Cerebellar nuclear complex (tissue), 1 donor: ENCODE measurements around the gene AFF3.
"Not testable (repeated sequence)": the region's sequence is repeated elsewhere in the genome, so short reads cannot be mapped to it uniquely, and the experiment has no call there.

ENCODE experiments used
- DNase-seq, 2 experiments: peaks; one replicate each; lab custom pipeline; 2025; lab: John Stamatoyannopoulos, UW

AFF3 gene, protein sequence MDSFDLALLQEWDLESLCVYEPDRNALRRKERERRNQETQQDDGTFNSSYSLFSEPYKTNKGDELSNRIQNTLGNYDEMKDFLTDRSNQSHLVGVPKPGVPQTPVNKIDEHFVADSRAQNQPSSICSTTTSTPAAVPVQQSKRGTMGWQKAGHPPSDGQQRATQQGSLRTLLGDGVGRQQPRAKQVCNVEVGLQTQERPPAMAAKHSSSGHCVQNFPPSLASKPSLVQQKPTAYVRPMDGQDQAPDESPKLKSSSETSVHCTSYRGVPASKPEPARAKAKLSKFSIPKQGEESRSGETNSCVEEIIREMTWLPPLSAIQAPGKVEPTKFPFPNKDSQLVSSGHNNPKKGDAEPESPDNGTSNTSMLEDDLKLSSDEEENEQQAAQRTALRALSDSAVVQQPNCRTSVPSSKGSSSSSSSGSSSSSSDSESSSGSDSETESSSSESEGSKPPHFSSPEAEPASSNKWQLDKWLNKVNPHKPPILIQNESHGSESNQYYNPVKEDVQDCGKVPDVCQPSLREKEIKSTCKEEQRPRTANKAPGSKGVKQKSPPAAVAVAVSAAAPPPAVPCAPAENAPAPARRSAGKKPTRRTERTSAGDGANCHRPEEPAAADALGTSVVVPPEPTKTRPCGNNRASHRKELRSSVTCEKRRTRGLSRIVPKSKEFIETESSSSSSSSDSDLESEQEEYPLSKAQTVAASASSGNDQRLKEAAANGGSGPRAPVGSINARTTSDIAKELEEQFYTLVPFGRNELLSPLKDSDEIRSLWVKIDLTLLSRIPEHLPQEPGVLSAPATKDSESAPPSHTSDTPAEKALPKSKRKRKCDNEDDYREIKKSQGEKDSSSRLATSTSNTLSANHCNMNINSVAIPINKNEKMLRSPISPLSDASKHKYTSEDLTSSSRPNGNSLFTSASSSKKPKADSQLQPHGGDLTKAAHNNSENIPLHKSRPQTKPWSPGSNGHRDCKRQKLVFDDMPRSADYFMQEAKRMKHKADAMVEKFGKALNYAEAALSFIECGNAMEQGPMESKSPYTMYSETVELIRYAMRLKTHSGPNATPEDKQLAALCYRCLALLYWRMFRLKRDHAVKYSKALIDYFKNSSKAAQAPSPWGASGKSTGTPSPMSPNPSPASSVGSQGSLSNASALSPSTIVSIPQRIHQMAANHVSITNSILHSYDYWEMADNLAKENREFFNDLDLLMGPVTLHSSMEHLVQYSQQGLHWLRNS (N-terminal part only)

DNA sequence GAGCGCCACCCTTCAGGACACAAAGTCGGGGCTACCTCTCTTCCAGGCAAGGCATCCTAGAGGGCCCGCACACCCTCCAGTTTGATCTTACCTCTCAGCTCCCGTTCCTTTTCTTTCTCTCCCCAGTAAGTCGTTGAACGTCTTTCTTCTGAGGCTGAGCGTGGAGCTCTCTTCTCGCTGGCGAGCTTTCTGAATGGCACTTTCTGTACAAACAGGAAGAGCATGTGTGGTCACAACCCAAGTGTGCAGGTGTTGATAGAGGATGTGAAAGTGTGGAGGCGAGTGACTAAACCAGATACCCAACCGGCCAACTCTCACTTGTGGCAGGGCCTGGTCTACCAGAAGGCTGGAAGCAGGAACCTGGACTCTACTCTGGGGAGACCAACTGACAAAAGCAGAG lies at the start of gene AFF3:
Gene AFF3 (minus strand): TSS at position 198 of the 400 bp plus-strand sequence. CDS start 38,136 bp downstream, outside the sequence.
- no peak for DNase-seq

DNA sequence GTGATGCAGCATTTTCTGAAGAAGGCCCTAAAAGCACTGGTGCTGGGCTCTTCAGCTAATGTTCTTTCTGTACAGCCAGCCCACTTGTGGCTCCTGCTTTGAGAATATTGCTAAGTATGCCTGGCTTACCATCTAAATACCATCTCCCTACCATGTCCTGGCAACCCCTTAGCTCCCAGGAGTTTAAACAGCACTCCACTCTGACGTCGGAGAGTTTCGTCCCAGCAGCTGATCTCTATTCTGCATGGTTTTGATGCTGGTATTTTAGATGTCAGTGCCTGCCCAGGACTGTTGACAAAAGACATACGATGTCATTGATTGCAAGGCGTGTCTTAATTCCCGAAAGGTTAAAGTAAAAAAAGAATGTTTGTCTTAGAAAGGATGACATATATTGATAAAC lies 47.0 kb upstream of the AFF3 start:
- DNase-seq = no peak

DNA sequence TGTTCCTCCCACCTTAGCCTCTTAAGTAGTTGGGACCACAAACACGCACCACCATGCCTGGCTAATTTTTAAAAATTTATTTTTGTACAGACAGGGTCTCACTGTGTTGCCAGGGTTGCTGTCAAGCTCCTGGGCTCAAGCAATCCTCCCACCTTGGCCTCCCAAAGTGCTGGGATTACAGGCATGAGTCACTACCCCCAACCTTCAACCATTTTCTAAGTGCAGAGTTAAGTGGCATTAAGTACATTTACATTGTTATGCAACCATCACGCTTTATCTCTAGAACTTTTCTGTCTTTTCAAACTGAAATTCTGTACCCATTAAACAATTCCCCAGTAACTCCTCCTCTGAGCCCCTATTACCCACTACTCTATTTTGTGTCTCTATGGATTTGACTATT lies 45.9 kb upstream of the AFF3 start:
- DNase-seq = no peak

DNA sequence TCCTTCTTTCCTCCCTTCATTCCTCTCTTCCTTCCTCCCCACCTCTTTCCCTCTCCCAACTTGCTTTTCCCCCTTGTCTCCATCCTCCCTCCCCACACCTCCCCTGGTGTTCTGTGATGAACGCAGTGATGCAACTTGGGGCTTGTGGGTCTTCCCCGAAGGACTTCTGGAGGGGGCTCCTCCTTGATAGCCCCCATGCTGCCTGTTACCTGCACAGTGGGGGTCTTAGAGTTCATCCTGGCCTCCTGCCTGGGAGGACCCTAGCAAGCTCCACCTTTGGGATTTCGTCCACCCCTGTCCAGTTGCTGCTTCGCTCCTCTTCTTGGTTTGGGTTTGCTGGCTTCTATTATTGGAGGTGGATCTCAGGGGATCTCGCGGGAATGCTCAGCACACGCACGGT lies 43.7 kb upstream of the AFF3 start:
- no peak for DNase-seq

DNA sequence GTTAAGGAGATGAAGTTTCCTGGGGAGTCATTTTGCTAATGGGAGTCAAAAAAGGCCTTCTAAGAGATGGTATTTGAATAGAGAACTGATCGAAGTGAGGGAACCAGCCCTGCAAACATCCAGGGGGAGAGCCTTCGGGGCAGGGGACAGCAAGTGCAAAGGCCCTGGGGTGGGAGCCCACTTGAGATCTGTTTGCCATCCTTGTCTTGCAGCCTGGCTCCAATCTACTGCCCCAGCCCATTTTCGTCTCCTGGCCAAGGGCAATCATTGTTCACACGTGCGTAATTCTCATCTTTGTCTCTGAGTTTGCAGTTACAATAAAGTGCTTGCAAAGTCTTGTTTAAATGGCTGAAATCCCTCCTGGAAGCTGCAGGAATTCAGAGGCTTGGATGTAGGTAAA lies 43.1 kb upstream of the AFF3 start:
- DNase-seq = no peak

DNA sequence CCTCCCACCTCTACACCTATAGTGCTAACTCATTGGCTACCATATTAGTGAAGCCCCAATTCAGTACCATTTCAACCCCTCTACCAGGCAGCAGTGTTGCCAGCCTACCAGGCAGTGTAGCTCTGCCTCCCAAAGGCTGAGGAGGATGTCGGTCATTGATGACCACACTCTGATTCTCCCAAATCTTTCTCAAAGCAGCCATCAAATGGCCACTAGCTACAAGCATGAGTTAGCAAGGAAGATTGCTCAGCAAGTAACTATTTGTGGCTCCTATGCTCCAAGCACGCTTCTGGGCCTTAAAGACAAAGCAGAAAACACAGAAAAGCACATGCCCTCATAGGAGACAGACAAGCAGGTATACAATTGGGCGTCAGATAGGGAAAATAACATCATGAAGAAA lies 42.7 kb upstream of the AFF3 start:
- DNase-seq = no peak

DNA sequence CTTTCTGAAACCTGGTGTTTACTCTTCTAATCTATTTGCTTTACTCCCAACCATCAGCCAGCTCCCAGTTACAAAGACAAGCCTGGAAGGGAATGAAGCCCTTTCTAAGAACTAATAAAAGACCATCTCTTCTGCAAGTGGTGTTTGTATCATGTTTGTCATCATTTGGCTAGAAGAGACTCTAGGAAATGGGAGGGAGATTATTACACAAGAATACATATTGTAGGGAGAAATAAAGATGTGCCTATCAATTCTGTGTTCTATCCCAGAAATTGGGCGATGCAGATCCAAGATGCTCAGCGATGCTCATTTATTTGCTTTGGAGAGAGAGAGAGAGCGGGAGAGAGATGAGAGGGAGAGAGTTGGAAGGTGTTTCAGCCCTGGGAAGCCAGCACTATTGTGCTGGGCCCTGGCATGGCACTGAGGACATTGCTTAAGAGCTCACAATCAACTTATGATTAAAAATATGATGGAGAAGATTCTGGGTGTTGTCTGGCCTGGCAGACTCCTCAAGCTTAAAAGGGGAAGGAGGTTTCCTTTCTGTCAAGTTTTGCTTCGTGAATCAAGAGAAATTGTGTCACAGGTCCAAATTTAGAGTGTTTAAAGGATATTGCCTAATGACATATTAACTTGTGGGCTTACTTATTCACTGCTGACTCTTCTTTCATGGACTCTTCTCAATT lies 41.8 kb upstream of the AFF3 start:
- DNase-seq = no peak

DNA sequence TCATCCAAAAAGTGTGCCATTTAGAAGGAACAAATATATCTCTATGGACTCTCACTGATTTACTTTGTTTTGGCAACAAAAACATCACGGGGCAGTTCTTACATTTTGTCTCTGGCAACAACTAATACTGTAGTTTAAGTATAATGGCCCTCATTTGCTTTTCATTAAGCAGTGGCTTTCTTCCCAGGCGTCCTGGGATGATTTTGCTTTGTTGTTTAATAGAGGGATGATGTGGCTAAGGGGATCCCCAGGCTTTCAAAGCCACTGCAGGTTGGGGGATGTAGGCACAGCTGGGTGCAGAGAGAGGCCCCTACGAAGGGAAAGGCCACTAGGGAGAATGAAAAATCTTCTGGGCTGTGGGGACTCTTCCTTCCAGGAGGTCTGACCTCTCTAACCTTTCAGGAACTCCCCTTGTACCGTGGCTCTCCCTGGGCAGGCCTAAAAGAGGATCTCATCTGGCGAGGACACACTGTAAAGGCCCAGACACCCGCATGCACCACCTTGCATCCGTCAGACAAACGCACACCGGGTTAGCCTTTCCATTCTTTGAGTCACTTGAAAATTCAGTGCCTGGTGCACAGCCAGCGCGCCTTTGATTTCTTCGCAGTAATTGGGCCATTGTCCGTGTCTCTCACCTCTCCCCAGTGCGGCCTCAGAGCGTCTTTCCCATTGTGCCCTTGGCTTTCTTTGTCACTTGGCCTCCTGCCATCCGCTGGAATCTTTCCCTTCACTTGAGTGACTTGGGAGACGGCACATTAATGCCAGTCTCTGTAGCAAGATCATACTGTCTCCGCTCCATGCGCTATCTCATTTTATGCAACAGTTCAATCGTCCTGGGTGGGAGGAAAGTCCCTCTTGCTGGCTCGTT lies 40.3 kb upstream of the AFF3 start:
- no peak for DNase-seq

DNA sequence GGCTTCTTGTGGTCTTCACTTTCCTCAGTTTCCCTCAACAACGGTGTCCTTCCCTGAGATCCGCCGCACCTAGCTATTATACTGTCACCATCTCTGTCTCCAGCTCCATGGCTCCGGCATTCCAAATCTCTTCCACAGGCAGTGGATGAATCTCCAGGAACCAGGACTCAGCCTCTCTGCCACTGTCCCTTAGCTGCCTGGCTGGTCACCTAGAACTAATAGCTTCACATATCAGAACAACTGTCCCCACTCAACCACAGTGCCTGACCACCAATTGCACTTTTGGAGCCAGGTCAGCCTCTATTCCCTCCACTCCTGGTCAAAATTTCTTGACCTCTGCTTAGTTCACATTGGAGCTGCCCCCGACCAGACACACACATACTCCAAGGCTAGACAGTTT lies 38.1 kb upstream of the AFF3 start:
- no peak for DNase-seq

DNA sequence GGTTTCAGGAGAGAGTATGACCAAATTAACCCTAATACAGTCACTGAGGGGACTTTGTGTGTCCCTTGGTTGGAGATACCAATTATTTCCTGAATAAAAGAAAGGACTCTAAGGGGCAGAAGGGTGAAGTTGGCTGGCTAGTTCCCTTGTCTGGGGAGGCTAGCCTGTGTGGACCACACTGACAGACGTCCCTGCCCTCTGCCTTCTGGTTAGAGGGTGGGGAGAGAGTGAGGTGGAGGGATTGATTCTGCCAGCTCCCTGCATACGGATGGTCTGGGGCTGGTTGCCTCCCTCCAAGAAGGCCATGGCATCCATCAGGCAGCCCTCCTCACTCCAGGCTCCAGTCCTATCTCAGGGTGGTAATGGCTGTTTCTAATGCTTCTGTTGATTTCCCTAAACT lies 37.4 kb upstream of the AFF3 start:
- no peak for DNase-seq

DNA sequence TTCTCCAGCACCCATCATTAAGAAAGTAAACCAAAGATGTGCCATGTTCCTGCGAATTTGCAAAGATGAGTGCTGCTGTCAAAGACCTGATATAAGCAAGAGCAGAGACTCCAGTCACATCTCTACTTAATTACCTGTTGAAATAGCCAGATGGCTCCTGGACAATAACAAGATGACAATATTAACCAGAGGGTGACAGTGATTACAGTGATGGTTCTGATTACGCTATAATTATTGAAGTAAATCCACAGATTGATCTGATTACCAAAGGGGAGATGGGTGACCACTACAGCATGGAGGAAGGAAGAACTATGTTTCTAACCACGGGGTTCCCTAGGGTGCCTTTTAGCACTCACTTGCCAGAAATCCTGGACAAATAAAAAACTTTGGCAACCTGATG lies 36.5 kb upstream of the AFF3 start:
- no peak for DNase-seq

DNA sequence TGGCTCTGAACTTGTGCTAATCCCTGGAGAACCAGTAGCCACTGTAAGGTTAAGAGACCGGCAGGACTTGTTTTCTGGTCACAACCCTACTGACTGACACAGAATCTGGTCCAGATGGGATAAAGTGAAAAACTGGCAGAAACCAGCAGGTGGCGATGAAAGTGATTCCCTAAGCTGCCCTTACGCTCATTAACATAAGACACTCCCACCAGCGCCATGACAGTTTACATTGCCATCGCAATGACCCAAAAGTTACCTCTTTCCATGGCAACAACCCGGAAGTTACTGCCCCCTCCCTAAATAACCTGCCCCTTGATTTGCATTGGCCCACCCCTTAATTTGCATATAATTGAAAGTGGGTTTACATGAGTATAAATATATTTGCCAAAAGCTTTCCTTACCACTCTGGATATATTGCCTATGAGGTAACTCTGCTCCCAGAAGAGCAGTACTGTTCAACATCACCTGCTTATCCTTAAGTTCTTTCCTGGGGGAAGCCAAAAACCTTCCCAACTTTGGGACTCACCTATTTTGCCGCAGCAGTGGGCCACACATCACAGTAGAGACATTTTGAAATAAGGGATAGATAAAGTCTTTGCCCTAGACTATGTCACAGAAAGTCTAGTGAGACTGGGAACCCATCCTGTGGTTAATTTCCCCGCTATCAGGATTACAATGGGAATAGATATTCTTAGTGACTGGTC lies 35.8 kb upstream of the AFF3 start:
- DNase-seq = no peak

DNA sequence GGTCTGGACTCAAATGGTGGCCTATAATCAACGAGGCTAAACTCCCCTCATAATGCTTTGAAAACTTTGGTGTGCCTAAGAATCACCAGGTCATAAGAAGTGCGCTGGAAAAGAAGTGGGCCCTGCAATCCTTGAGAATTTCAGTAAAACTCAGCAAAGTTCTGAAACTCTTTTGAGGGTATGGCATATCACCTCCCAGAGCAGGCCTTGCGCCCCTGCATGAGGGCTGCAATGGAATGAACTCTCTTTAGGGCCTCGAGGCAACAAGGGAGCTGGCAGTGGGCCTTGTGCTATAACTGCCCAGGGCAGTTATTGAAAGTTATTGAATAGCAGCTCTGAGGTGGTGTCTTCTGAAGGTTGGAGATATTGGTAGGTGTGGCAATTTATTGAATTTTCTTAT lies 34.5 kb upstream of the AFF3 start:
- DNase-seq = no peak

DNA sequence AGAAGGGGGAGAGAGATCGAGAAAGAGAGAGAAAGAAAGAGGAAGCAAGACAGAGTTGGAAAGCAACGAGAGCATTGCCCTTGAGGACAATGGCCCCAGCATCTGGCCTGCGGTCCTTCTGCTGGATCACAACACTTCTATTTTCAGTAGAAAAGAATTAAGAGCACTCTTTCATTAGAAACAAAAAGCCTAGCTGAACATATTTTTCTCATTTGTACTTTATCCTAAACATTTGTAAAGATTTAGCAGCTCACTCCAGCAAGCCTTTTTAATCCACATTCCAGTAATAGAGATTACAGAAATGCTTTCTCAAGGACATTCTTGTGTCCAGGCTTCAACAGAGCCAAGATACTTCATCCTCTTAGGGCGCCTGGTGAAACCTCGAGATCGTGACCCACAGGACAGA lies 31.6 kb upstream of the AFF3 start:
- no peak for DNase-seq

DNA sequence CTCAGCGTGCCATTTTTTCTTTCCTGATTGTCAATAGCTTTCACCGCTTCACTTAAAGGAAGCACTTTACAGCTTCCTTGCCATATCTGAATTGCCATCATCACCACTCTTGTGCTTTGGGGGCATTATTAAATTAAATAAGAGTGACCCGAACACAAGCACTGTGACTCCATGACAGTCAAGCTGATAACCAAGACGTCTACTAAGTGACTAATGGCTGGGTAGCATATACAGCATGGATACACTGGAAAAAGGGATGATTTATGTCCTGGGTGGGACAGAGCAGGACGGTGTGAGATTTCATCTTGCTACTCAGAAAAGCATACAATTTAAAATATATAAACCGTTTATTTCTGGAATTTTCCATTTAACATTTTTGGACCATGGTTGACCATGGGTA lies 24.3 kb upstream of the AFF3 start:
- DNase-seq = no peak

DNA sequence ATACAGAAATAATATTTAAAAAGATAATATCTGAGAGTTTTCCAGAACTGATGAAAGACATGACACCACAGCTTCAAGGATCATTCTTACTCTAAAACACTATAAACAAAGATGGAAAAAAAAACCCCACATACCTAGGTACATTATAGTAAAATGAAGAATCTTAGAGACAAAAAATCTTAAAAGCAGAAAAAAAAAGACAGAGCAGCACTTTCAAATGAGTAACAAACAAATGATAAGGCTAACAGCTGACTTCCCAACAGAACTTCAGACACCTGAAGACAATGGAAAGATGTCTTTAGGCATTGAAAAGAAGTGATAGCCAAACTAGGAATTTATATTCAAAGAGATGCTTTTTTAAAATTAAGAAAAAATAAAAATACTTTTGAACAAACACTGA lies 21.2 kb upstream of the AFF3 start:
- no peak for DNase-seq

DNA sequence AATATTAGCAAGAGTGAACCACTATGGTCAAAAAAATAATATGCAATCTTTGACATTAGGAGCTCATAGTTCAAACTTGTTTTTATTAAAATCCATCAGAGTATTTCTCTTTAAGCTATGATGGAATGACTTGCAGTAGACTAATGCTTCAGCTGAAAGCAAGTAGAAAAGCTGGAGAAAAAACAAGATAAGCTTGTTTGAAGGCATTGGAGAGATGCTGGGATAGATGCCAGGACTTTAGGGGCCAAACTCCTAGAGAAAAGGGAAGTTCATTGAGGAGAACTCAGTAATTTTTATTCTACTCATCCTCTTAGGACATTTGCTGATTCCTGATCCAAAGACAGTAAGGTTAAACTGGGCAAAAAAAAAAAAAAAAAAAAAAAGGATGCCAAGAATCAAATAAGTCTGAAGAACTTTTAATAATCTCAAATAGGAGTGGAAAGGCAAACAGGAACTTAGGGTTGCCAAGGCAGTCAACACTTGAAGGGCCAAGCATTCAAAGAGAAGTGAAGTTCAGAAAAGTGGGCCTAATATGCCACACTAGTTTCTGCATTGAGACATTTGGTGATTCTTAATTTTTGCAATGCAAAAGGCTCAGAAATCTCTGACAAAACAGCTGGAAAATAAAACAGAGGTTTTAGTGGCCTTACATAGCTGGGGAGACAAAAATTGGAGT lies 19.7 kb upstream of the AFF3 start:
- no peak for DNase-seq

DNA sequence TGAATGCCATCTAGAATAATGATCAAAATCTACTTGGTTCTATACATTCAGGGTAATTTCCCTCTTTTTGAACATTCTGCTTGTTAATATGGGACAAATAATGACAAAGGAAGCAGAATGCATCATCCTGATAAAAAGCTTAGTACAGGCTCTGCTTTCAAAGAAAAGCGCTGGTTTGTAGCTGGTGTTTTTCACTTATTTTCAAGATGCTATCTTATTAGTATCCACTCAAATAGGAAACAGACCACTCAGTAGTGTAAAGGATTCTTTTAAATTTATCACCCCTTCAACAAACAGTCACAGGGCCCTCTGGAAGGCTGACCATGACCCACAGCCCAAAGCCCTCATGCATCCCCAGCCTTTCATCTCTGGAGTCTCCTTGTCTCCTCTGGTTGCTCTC lies 18.0 kb upstream of the AFF3 start:
- no peak for DNase-seq

DNA sequence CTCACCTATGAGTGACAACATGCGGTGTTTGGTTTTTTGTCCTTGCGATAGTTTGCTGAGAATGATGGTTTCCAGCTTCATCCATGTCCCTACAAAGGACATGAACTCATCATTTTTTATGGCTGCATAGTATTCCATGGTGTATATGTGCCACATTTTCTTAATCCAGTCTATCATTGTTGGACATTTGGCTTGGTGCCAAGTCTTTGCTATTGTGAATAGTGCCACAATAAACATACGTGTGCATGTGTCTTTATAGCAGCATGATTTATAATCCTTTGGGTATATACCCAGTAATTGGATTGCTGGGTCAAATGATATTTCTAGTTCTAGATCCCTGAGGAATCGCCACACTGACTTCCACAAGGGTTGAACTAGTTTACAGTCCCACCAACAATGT lies 9.4 kb upstream of the AFF3 start:
- not testable (repeated sequence) for DNase-seq

DNA sequence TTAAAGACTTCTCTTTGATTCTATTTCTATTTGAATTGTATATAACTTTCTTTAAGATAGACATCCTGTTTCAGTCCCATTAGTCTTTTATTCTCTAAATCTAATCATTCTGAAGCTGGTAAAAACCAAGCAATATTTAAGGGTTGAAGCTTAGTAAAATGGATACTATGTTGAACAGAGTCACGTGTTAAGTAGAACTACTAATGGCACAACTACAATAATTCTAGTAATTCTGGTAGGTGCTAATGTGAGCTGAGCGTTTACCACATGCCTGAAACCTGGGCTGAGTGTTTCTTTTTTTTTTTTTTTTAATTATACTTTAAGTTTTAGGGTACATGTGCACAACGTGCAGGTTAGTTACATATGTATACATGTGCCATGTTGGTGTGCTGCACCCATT lies 8.9 kb upstream of the AFF3 start:
- no peak for DNase-seq
